ENCODE data around the gene SLC18A2.

The SLC18A2 gene

DNA sequence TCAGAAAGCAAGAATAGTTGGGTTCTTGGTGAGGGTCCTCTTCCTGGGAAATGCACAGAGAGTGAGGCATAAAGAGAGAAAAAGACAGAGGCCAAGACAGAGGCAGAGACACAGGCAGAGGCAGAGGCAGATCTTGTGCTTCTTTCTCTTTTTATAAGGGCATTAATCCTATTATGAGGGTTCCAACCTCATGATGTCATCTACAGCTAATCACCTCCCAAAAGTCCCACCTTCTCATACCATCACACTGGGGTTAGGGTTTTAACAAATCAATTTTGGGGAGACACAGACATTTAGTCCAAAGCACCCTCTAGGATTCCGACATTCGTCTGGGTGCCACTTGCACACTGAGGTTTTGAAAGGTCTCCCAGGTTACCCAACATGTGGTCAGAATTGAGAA is 25.8 kb upstream of the SLC18A2 start:
- H3K27ac ChIP-seq: no peak overlapping the region
- no peak for TF ChIP-seq ZFX (IDR thresholded peaks at IDR 0.05; ENCODE audit: borderline replicate concordance)

DNA sequence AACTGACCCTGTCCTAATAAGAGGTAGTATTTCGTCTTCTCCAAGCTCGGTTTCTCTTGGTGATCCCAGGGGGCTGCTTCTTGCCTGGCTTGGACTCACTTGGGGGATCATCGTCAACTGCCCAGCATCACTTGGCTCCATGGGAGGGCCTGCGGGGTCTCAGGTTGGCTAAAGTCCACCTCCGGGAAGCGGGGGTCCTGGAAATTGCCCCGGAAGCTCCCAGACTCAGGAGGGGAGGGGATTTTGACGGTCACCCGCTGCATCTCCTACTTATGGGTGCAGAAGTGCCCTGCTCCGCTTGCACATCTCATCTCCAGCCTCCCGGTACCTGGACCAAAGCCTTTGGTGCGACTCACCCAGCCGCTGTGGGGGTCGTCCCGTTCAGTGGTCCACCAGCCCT is 24.9 kb upstream of the SLC18A2 start:
- no peak overlapping the region for H3K27ac ChIP-seq
- TF ChIP-seq, protein P1, sequence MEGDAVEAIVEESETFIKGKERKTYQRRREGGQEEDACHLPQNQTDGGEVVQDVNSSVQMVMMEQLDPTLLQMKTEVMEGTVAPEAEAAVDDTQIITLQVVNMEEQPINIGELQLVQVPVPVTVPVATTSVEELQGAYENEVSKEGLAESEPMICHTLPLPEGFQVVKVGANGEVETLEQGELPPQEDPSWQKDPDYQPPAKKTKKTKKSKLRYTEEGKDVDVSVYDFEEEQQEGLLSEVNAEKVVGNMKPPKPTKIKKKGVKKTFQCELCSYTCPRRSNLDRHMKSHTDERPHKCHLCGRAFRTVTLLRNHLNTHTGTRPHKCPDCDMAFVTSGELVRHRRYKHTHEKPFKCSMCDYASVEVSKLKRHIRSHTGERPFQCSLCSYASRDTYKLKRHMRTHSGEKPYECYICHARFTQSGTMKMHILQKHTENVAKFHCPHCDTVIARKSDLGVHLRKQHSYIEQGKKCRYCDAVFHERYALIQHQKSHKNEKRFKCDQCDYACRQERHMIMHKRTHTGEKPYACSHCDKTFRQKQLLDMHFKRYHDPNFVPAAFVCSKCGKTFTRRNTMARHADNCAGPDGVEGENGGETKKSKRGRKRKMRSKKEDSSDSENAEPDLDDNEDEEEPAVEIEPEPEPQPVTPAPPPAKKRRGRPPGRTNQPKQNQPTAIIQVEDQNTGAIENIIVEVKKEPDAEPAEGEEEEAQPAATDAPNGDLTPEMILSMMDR (IDR thresholded peaks at IDR 0.05): no peak
- TF ChIP-seq ZFX (IDR thresholded peaks at IDR 0.05; ENCODE audit: borderline replicate concordance): no peak

DNA sequence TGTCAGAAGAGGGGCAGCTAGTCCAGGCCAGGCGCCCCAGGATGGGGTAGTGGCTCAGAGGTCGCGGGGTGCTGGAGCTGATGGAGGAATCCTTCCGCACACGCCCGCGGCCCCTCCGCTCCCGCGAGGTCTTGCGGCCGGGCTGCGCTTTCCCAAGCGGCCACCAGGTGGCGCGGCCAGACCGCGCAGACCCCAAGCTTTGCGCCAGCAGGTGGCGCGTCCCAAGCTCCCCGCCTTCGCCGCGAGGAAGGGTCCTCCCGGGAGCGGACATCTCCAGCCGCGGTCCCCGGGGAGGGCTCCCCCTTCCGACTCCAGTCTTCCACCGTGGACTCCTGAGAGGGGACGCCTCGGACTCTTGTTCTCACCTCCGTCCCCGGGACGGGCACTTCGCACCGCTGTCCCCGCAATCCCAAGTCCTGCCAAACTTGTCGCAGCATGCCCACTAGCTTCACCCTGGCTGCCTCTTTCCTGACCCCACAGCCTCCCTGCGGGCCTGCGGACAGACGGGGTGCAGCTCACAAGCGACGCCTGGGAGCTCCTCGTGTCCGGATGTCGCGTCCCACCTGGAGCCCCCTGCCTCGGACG is 24.2 kb upstream of the SLC18A2 start:
- TF ChIP-seq, protein P1 (IDR thresholded peaks at IDR 0.05): peak; percentile 99
- TF ChIP-seq ZFX (IDR thresholded peaks at IDR 0.05; ENCODE audit: borderline replicate concordance): no peak
- H3K27ac ChIP-seq: no peak overlapping the region

DNA sequence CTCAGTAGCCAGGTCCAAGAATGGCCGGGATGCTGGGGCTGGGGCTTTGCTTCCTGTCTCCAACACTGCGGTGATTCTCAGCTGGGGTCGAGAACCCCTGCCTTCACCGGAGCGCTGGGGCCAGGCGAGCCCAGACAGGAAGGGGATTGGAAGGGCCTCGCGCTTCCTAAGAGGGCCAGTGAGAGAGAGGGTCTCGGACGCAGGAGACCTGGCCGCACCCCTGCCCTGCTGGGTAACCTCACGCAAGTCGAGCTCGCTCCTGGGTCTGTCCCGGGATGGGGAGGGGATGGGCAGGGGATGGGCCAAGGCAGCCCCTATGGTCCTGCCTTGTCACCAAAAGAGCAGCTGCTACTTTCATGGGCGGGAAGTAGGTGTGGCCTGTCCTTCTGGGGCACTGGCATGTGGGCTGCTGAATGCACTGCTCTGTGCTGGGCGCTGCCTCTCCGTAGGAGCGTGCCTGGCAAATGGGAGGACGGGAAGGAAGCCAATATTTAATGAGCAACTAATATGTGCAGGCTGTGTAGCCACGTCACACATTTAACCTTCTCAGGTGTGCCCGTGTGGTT is 23.6 kb upstream of the SLC18A2 start:
- TF ChIP-seq ZFX (IDR thresholded peaks at IDR 0.05; ENCODE audit: borderline replicate concordance): no peak
- TF ChIP-seq, protein P1 (IDR thresholded peaks at IDR 0.05): no peak
- H3K27ac ChIP-seq: no peak overlapping the region

DNA sequence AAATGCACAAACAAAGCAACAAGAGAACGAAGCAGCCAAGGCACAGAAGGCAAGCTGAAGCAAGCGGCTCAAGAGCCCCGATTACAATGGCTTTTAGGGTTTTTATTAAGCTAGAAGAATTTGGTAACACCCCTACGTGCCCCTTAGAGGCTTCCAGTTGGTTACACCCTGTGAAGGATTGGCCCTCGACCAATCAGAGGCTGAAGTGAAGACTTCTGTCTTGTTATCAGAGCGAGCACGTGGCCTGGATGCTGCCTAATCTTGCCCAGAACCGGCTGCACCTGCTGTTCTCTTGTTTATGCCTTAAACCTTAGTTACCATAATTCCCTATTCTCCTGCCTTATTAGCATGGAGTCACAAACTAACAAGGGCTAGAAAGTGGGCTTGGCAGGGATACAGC is 22.3 kb upstream of the SLC18A2 start:
- H3K27ac ChIP-seq: no peak overlapping the region
- TF ChIP-seq, protein P1 (IDR thresholded peaks at IDR 0.05): no peak
- TF ChIP-seq ZFX (IDR thresholded peaks at IDR 0.05; ENCODE audit: borderline replicate concordance): no peak

DNA sequence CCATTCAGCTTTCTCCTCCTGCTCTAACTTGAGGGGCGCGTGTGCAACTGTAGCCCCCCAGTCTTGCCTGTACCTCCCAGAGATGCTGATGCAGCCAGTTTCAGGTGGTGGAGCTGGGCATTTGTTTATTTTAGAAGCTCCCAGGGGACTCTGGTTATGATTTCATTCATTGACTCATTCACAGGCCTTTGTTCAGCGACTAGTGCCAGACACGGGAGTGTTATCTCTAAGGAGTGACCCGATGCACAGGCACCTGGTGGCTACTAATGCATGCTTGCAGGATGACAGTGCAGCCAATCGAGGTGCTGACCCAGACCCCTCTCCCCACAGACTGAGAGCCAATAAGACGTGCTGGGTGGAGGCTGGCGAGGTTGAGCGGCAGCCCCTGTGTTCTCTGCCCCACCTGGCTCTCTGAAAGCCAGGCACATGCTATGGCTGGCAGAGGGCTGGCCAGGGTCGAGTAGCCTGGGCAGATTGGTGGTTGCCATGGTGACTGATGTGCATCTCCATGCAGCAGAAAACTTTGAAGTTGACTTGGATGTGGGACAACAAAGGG is 19.7 kb upstream of the SLC18A2 start:
- H3K27ac ChIP-seq: no peak overlapping the region
- TF ChIP-seq, protein P1 (IDR thresholded peaks at IDR 0.05): no peak
- no peak for TF ChIP-seq ZFX (IDR thresholded peaks at IDR 0.05; ENCODE audit: borderline replicate concordance)

DNA sequence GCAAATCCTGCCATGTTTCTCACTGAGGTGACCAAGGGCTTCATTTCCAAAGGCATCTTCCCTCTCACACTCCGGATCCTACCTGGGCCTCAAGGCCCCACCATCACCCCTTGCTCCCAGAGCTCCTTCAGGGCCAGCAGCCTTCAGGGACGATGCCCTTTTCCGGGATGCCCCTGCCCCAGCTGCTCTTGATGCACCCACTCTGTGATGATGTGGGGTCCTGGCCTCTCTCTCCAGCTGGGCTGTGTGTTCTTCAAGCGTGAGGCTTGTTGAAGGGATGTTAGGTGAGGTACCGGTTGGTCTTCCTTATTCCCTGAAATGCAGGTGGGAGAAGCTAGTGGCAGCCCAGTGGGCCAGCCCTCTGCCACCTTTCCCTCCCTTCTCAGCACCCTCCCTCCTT is 18.4 kb upstream of the SLC18A2 start:
- no peak overlapping the region for H3K27ac ChIP-seq
- no peak for TF ChIP-seq ZFX (IDR thresholded peaks at IDR 0.05; ENCODE audit: borderline replicate concordance)
- TF ChIP-seq, protein P1 (IDR thresholded peaks at IDR 0.05): no peak

Data from 22Rv1 (cell line).